ENCODE measurements around the gene RASSF6.

RASSF6 gene

GRCh38 chr4:73662709-73663546 lies 42.7 kb upstream of the RASSF6 start:
- DNase-seq (ENCODE audit: low read depth, low spot score): peak; percentile 86
- TF ChIP-seq CTCF (IDR thresholded peaks at IDR 0.05; ENCODE audit: low read depth, low read length): peak; percentile 53
- no peak overlapping the region for H3K4me3 ChIP-seq (ENCODE audit: low read depth, low read length)
- in situ Hi-C loops (cut with HindIII; ENCODE audit: low sequenced_read_pairs): loop anchor here (25.0 kb wide), 1 partner anchor 474 kb away; no protein-coding TSS in a partner anchor

GRCh38 chr4:73661646-73662119 lies 41.4 kb upstream of the RASSF6 start:
- peak; percentile 99 for DNase-seq (ENCODE audit: low read depth, low spot score)

GRCh38 chr4:73660808-73661207 lies 40.6 kb upstream of the RASSF6 start:
- in situ Hi-C loops (cut with HindIII; ENCODE audit: low sequenced_read_pairs): loop anchor here (25.0 kb wide), 1 partner anchor 476 kb away; no protein-coding TSS in a partner anchor
- no peak for DNase-seq (ENCODE audit: low read depth, low spot score)
- no peak overlapping the region for H3K4me3 ChIP-seq (ENCODE audit: low read depth, low read length)
- TF ChIP-seq CTCF (IDR thresholded peaks at IDR 0.05; ENCODE audit: low read depth, low read length): no peak

More at GRCh38 chr4:73661646-73662119, 41.4 kb upstream of the RASSF6 start:
- H3K4me3 ChIP-seq (ENCODE audit: low read depth, low read length): no peak overlapping the region
- no peak for TF ChIP-seq CTCF (IDR thresholded peaks at IDR 0.05; ENCODE audit: low read depth, low read length)
- in situ Hi-C loops (cut with HindIII; ENCODE audit: low sequenced_read_pairs): loop anchor here (25.0 kb wide), 1 partner anchor 476 kb away; no protein-coding TSS in a partner anchor

GRCh38 chr4:73653695-73654106 lies 33.5 kb upstream of the RASSF6 start:
- DNase-seq (ENCODE audit: low read depth, low spot score): peak; percentile 74
- peak; percentile 38 for TF ChIP-seq CTCF (IDR thresholded peaks at IDR 0.05; ENCODE audit: low read depth, low read length)
- in situ Hi-C loops (cut with HindIII; ENCODE audit: low sequenced_read_pairs): loop anchor here (25.0 kb wide), 1 partner anchor 484 kb away; no protein-coding TSS in a partner anchor
- H3K4me3 ChIP-seq (ENCODE audit: low read depth, low read length): no peak overlapping the region

- TF ChIP-seq CTCF (IDR thresholded peaks at IDR 0.05; ENCODE audit: low read depth, low read length): no peak
- in situ Hi-C loops (cut with HindIII; ENCODE audit: low sequenced_read_pairs): loop anchor here (25.0 kb wide), 1 partner anchor 487 kb away; no protein-coding TSS in a partner anchor
- no peak overlapping the region for H3K4me3 ChIP-seq (ENCODE audit: low read depth, low read length)
- DNase-seq (ENCODE audit: low read depth, low spot score): no peak
These were observed 30.0 kb upstream of the RASSF6 start for GRCh38 chr4:73650250-73650649.

GRCh38 chr4:73648478-73648877 lies 28.2 kb upstream of the RASSF6 start:
- no peak for TF ChIP-seq CTCF (IDR thresholded peaks at IDR 0.05; ENCODE audit: low read depth, low read length)
- in situ Hi-C loops (cut with HindIII; ENCODE audit: low sequenced_read_pairs): no loop called here
- no peak overlapping the region for H3K4me3 ChIP-seq (ENCODE audit: low read depth, low read length)
- DNase-seq (ENCODE audit: low read depth, low spot score): no peak
